ENCODE measurements around the gene SYCP2L.

DNA sequence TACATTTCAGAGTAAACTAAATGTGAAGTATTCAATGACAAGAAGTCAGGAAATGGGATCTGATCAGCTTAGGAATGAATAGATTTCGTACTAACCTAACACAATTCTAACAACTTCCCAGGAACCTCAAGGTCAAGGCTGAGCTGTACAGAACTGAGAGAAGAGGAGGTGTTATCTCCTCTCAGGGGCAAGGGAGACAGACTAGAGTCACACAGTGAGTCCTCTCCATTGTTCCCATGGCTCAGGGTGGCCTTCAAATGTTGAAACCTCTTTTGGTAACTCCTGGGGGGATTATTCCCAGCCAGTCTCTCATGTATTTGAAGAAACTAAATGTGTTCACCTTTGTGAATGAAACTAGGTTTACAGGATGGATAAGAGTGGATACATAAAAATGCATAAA, 129.6 kb downstream of the SYCP2L start:
- no peak for TF ChIP-seq EZH2 (IDR thresholded peaks at IDR 0.05; ENCODE audit: low read length, missing control alignments)
- TF ChIP-seq, protein P1, sequence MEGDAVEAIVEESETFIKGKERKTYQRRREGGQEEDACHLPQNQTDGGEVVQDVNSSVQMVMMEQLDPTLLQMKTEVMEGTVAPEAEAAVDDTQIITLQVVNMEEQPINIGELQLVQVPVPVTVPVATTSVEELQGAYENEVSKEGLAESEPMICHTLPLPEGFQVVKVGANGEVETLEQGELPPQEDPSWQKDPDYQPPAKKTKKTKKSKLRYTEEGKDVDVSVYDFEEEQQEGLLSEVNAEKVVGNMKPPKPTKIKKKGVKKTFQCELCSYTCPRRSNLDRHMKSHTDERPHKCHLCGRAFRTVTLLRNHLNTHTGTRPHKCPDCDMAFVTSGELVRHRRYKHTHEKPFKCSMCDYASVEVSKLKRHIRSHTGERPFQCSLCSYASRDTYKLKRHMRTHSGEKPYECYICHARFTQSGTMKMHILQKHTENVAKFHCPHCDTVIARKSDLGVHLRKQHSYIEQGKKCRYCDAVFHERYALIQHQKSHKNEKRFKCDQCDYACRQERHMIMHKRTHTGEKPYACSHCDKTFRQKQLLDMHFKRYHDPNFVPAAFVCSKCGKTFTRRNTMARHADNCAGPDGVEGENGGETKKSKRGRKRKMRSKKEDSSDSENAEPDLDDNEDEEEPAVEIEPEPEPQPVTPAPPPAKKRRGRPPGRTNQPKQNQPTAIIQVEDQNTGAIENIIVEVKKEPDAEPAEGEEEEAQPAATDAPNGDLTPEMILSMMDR (conservative IDR thresholded peaks at IDR 0.05 in 1 of 2, IDR thresholded peaks at IDR 0.05 in 1 of 2; ENCODE audit: low read depth in 1 of 2, low read length in 2 of 2) = no peak

Measured in fibroblast of lung (primary cell).